NCI-H1436 treated with DMSO at 0.1 percent for 48 hours (cell line): Measurements from ENCODE around the gene GFM2.
"Not testable (repeated sequence)": the region's sequence is repeated elsewhere in the genome, so short reads cannot be mapped to it uniquely, and the experiment has no call there.

Experiments
- DNase-seq: peaks from one replicate; lab custom pipeline; 2025; lab: John Stamatoyannopoulos, UW

The GFM2 gene

GRCh38 chr5:74717596-74717995 lies 49.3 kb downstream of the GFM2 start:
- peak; percentile 10 for DNase-seq

- DNase-seq = no peak
Observed at GRCh38 chr5:74693191-74693590, 73.7 kb downstream of the GFM2 start.

GRCh38 chr5:74686962-74687751 lies 79.8 kb downstream of the GFM2 start:
- DNase-seq = no peak

GRCh38 chr5:74685979-74686631 lies 80.8 kb downstream of the GFM2 start:
- no peak for DNase-seq

GRCh38 chr5:74684900-74685851 lies 81.7 kb downstream of the GFM2 start, which contains the start of gene HEXB:
HEXB (plus strand) TSS chr5:74685233; CDS start chr5:74685261, 28 bp downstream.
- DNase-seq = peak; percentile 21

GRCh38 chr5:74679966-74680365 lies 87.0 kb downstream of the GFM2 start:
- DNase-seq = no peak

GRCh38 chr5:74679300-74679699 lies 87.6 kb downstream of the GFM2 start:
- not testable (repeated sequence) for DNase-seq

GRCh38 chr5:74678123-74678522 lies 88.8 kb downstream of the GFM2 start:
- not testable (repeated sequence) for DNase-seq

GRCh38 chr5:74676466-74676865 lies 90.5 kb downstream of the GFM2 start:
- DNase-seq = not testable (repeated sequence)

GRCh38 chr5:74673011-74673790 lies 93.7 kb downstream of the GFM2 start:
- no peak for DNase-seq

- DNase-seq = no peak
Observed at GRCh38 chr5:74672215-74672877, 94.6 kb downstream of the GFM2 start.
